SK-MEL-5 (cell line): Measurements from ENCODE around the gene FEM1B. TPM values are rescaled to one million over a fixed set of nuclear protein-coding genes. Genes with fewer than 3 reads are reported as not detected.

Experiments used
- DNase-seq: peaks from one replicate; pipeline ENCODE4 v3.0.0-alpha.2; 2016; ENCODE audit warnings: low read depth, low spot score
- in situ Hi-C: cut with HindIII; loops from 2 replicates; pipeline ENCODE4 v1.10.0; 2016; ENCODE audit warnings: low sequenced_read_pairs, high pct_unique_total_duplicates, low pct_unique_long_range_greater_than_20kb
- total RNA-seq: library from RNA; depleted of rRNA; stranded (reverse); fragments of >200 nt; shearing (Covaris generic); gene quantifications from 2 replicates; pipeline ENCODE4 v1.2.3, GENCODE V29; 2014; rRNA removed

Gene FEM1B
- total RNA-seq, 1 experiment from 2014 or later: 53.4 TPM

- in situ Hi-C loops: no loop called here
- DNase-seq: no peak
These were observed 53.4 kb downstream of the FEM1B start for GRCh38 chr15:68330901-68331300.

DNA sequence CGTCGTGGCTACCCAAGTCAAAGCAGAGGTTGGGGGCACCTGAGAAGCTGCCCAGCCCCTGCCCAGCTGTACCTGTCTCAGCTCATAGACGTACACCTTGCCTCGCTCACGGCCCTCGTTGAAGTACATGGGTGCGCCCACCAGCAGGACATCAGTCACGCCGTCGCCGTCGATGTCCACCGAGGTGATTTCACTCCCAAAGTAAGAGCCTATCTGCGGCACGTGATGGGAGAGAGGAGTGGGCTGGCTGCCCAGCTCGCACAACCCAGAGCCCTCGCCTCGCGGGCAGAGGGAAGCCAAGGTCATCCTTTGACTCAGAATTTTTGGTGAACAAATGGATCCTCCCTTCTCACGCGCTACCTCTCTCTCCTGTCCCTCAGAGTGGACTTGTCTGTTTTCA, 54.7 kb downstream of the FEM1B start:
- DNase-seq: no peak
- in situ Hi-C loops: no loop called here

DNA sequence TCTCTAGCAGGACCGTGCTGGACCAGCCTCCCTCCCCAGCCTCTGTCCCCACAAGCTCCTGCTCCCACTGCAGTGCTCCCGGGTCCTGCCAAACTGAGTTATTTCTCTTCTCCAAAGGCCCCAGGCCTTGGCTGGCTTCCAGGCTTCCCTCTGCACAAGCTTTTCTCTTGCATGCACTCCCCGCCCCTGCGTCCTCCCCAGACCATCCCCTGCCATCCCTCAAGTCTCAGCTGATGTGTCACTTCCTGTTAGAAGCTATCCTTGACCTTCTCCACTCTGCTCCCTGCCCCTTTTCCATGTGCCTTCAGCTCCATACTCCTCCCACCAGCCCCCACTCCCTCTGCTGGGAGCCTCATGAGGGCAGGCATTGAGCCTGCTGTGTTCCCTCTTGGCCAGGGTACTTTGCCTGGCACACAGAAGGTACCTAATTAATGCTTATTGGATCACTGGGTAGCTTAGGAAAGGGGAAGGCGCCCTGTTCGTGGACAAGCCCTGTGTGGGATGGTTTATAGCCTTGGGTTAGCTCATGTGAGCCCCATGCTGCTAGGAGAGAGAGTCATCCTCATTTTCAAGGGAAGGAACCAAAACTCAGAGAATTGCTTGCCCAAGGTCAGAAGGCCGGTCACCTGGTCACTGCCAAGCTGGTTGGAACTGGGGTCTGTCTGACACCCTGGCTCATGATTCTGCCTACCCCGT, 56.4 kb downstream of the FEM1B start:
- DNase-seq: peak; percentile 13
- in situ Hi-C loops: no loop called here

GRCh38 chr15:68334661-68335124, 57.1 kb downstream of the FEM1B start:
- in situ Hi-C loops: no loop called here
- DNase-seq: peak; percentile 15

DNA sequence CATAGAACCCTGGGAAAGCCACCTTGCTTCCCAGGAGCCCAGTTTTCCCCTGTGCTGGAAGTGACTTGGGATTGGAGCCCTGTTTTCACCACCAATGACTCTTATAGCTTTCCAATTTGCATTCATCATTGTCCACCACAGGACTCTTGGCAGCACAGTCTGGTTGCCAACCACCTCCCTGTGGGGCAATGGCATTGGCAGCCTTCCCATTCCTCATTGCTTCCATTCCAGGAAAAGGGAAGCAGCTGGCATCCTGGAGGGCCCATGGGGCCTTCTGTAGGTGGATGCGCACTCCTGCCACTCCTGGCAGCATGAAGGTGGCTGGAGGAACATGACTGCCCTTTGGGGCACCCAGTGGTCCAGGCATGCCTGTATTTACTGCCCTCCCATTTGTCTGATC, 57.7 kb downstream of the FEM1B start:
- in situ Hi-C loops: no loop called here
- DNase-seq: peak; percentile 13

GRCh38 chr15:68335655-68336054, 58.1 kb downstream of the FEM1B start:
- in situ Hi-C loops: no loop called here
- DNase-seq: no peak

- in situ Hi-C loops: no loop called here
- no peak for DNase-seq
These were observed 59.0 kb downstream of the FEM1B start for GRCh38 chr15:68336516-68336915.

- in situ Hi-C loops: no loop called here
- DNase-seq: no peak
These were observed 60.3 kb downstream of the FEM1B start for GRCh38 chr15:68337826-68338225.

DNA sequence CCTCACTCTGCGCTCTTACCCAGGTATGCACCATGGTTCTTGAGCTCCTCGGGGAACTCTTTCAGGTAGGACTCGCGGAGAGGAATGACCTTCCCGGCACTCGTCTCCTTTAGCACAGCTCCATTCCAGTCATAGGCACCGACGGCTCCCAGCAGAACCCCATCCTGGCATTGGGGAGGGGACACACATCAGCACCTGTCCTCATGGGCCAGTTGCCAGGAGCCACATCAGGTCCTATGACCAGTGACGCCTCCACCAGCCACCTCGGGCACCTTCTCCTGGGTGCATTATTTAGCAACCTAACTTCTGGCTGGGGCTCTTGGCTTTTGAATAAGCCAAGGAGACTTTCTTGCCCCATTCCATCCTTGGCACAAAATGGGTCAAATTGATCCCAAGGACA, 61.9 kb downstream of the FEM1B start:
- in situ Hi-C loops: no loop called here
- no peak for DNase-seq

DNA sequence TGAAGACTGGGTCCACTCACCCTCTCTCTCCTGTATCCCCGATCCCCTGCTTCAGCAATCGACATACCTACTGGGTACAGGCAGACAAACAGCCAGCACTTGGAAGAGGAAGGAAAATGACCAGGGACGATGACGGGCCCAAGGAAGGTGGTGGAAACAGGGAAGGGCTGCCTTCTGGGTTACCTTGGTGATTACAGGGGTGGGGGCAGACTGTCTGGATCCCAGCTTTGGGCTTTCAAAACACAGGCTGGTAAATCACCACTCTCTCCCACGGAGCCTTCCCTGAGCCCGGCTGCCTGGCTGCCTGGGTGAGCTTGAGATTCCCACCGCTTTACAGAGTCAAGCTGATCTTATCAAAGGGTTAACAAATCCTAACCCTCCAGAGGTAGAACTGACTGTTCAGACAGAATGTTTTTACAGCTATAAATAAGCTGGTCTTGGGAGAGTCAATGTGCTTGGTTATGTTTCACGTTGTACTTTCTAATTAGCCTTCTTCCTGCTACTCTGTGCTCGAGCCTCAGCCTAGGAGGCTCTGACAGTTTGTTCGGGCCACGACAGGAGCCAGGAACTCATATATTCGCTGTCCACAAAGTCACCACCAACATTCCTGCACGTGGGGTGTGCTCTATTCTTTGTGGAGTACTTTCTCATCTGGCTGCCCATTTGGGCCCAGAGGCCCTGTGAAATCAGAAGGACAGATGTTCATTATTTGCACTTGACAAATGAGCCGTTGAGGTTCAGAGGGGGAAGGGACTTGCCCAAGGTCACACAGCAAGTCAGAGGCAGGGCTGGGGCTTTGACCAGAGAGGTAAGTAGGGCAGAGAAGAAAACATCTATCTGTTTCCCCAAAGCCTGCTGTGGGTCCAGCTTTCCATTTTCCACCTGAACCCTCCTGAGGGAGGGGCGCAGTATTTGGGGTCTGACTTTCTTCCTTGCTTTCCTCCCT, 63.5 kb downstream of the FEM1B start:
- DNase-seq: no peak
- in situ Hi-C loops: no loop called here

DNA sequence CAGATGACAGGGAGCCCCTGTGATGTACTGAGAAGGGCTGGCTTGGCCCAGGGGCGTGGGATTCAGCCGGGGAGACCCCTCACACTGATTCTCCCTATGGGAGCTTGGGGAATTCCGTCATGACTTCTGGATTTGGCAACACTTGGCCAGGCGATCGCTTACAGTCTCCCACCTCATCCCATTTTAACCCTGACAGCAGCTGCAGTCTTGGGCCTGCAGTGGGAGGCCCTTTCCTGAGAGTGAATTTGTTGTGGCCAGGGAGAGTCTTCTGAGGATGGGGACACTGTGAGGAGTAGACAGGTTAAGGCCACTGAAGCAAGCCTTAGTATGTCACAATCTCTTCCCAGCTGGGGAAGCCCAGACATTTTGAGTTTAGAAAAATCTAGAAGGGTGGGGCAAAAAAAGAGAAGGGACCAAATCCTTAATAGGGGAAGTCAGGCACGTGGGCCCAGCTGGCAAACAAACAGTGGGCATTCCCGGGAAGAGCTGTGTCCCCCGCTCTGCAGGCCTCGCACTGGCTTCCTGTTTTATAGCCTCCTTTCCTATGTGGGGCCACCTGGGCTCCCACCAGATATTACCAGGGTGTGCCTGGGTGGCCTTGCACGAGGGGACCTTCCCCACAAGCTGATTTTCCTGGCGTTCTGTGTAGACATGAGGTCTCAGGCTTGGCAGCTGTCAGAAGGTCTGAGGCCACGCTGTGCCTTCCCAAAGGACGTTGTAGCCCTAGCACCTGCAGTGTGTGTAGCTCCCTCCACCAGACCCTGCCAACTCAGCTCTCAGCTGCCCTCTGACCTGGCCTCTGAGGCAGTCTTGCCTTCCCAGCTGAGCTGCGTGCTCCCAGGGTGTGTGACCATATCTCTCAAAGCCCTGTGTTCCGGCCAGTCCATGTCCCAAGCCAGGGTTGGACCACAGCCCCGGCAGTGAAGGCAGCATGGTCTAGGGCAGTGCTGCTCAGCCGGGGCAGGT, 64.5 kb downstream of the FEM1B start:
- in situ Hi-C loops: no loop called here
- DNase-seq: no peak

DNA sequence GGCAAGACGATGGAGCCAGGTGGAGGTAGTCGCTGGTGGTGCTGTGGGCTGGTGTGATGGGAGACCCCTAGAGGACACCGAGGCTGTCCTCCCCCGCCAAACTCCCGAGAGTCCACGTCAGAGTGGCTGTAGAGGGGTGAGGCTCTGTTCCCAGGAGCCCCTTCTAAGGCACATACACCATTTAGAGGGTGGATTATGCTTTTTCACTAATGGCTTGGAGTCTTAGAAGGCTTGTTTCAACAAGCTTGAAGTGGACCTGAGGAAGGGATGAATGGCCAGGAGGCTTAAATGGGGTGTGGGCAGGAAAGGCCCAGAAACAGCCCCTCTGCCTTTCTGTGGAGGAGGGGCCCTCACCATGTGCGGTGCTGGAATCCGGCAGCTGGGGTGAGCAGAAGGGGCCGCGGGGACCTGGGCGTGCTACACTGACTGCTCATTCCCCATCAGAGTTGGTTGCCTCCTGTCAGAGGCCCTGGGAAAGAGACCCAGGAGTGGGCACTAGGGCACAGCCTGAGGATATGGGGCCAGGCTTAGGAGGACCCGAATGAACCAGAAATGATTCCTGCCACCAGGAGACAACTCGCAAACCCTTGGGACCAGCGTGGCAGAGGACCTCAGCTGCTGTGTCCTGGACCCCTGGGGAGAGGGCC, 66.2 kb downstream of the FEM1B start:
- no peak for DNase-seq
- in situ Hi-C loops: no loop called here

GRCh38 chr15:68344600-68344999, 67.1 kb downstream of the FEM1B start:
- DNase-seq: no peak
- in situ Hi-C loops: no loop called here

Other genes with a start within 250 kb of the FEM1B start
- gene PIAS1, start 223.4 kb upstream of the FEM1B start, total RNA-seq: 23.0 and 26.9 TPM in 2 replicates
- 3.7 and 6.5 TPM in 2 replicates for gene CALML4, start 72.4 kb upstream of the FEM1B start, total RNA-seq
- 52.4 and 57.6 TPM in 2 replicates for gene CLN6, start 48.0 kb upstream of the FEM1B start, total RNA-seq
- gene ITGA11, start 154.4 kb downstream of the FEM1B start, total RNA-seq: not detected in 2 replicates